CMK (cell line): ENCODE data around the gene NOL11.
A peak's percentile ranks its signal among the peaks of the same experiment; 100 is the strongest.
"Not testable (repeated sequence)": the region's sequence is repeated elsewhere in the genome, so short reads cannot be mapped to it uniquely, and the experiment has no call there.

Source experiments
- DNase-seq: peaks from one replicate; pipeline ENCODE4 v3.0.0-alpha.2; 2010; ENCODE audit warnings: low read depth

NOL11 gene

DNA sequence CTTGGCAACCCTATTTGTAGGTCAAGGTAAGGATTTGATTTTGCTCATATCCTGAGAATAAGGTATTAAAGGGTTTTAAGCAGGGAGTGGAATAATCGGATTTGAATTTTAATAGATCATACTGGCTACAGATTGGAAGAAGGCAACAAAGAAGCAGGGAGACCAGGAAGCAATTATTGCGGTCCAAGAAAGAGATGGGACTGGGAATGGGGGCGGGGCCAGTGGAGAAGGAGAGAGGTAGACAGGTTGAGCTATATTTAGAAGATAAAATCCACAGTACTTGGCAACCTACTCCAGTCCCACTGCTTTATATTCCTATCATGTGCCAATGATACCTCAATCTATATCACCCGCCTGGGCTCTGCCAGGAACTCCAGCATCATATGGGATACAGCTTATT, 5.8 kb upstream of the NOL11 start:
- no peak for DNase-seq

DNA sequence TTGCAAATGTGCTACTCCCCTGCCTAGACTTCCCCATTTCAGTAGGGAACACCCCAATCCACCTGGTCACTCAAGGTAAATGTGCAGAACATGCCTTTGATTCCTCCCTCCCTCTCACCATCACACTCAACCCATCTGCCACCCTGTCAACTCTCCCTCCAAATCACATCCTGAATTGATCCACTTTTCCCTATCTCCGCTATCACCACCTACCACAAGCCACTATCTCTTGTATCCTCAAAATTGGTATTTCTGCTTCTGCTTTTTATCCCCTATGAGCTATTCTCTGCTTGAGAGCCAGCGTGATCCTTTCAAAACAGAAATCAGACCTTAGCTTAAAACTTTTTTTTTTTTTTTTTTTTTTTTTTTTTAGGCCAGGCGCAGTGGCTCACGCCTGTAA, 5.4 kb upstream of the NOL11 start:
- DNase-seq: peak; percentile 54

DNA sequence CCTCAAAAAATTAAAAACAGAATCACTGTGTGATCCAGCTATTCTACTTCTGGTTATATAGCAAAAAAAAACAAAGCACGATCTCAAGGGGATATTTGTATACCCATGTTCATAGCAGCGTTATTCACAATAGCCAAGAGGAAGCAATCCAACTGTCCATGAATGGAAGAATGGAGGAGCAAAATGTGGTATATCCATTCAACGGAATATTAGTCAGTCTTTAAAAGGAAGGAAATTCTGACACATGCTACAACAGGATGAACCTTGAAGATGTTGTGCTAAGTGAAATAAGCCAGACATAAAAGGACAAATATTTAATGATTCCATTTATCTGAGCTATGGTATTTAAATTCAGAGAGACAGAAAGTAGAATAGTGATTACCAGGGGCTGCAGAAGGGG, 4.6 kb upstream of the NOL11 start:
- DNase-seq: no peak

DNA sequence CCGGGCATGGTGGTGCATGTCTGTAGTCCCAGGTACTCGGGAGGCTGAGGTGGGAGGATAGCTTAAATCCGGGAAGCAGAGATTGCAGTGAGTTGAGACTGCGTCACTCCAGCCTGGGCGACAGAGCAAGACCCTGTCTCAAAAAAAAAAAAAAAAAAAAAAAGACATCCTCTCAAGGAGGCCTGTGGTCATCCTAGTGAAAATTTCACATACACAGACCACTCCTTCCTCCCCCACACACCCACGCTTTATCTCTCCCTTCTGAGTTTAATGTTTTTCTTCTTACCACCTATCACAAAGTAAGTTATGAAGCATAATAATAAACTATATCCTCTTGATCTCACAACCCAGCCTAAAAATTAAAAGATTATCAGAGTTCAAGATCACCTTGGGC, 1.3 kb upstream of the NOL11 start:
- DNase-seq: peak; percentile 31

DNA sequence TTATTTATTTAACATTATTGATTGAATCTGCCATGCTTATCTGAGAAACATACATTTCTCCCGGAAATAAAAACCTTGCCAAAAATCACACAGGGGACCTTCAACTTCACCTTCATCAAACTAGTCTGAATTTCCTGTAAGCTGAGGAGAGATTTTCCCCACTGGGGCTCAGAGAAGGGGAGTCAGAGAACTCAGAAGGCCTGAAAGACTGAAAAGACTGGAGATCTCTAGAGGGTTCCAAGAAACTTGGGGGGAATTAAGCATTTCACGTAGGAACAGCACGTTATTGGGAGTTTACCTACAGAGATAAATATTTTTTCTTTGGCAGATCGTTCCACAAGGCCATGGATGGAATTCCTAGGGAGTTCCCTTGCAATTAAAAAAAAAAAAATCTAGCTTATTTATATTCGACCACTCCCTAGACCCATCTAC, 528 bp upstream of the NOL11 start:
- DNase-seq: no peak

DNA sequence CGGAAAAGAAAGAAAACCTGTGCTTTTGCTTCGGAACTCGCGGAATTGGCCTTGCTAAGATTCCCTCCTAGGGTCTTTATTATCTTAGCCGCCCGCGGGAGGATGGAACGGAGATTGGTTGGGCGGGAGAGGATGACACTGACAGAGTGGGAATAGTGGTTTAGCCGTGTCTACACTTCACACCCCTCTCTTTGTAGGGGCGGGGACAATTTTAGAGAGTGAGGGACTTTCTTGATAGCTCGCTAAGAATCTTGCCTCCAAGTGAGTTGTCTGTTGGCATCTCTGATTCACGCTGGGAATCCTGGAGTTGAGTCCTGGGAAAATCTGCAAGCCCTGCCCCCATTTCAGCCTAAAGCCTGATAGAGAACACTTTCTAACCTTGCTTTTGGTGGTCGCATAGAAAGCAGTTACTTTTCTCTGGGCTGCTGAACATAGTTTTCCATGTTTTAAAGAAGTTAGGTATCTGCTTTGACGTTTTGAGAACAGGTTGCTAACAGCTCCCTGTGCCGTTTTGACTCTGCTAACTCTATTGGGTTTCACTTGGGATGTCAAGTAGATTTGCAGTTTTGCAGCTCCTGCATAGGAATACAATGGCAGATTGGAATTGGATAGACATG, 697 bp downstream of the NOL11 start:
- DNase-seq: no peak

DNA sequence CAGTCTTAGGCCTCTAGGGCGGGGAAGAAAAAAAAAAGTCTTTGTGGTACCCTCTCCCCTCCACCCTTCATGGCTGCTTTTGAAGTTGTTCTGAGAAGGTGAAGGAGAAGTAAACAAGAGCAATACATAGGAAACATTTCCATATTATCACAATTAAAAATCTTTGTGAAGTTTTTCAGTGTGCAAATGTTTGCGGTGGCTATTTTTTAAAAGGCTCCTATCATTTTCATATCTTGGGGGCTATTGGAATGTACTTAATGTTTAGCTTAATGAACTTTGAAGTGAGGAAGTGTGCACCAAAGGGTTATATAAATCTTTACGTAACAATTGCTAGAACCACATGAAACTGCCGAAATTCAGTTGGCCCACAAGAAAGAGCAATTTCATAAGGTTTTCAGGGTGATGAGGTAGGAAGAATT, 7.6 kb downstream of the NOL11 start:
- no peak for DNase-seq

DNA sequence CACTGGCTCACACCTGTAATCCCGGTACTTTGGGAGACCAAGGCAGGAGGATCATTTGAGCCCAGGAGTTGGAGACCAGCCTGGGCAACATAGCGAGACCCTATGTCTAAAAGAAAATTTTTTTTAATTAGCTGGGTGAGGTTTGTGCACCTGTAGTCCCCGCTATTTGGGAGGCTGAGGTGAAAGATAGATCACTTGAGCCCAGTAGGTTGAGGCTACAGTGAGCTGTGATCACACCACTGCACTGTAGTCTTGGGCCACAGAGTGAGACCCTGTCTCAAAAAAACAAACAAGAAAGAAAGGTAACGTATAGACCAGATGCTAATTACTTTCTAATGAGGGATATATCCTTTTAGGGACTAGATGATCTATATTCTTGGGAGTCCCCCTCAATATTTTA, 8.1 kb downstream of the NOL11 start:
- no peak for DNase-seq

DNA sequence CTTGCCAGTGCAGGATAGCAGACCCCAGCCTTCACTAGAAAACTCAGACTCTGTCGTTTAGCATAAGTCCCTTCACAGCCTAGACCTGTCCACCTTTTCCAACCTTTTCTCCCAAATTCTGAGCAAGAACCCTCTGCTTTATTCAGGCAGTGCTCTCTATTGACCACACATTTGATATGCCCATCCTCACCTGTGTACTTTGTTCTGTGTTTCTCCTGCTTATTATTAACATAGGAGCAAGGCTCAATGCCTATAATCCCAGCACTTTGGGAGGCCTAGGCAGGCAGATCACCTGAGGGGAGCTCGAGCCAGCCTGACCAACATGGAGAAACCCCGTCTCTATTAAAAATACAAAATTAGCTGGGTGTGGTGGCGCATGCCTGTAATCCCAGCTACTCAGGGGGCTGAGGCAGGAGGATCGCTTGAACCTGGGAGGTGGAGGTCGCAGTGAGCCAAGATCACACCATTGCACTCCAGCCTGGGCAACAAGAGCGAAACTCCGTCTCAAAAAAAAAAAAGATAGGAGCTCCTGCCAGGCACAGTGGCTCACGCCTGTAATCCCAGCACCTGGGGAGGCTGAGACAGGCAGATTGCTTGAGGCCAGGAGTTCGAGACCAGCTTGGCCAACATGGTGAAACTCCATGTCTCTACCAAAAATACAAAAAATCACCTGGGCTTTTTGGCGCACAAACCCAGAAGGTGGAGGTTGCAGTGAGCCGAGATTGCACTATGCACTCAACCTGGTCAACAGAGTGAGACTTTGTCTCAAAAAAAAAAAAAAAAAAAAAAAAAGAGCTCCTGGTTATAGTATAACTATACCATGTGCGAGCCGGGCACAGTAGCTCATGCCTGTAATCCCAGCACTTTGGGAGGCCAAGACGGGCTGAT, 9.7 kb downstream of the NOL11 start:
- DNase-seq: not testable (repeated sequence)

DNA sequence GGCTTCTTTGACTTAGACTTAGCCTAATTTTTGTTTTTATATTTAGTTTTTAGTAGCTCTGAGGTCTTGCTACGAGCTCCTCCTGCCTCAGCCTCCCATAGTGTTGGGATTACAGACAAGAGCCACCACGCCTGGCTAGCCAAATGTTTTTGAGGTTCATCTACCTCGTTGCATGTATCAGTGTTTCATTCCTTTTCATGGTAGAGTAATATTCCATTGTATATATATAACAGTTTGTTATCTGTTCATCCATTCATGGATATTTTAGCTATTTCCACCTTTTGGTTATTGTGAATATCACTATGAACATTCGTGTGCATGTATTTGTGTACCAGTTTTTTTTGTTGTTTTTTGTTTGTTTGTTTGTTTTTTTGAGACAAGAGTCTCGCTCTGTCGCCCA, 12.2 kb downstream of the NOL11 start:
- no peak for DNase-seq

DNA sequence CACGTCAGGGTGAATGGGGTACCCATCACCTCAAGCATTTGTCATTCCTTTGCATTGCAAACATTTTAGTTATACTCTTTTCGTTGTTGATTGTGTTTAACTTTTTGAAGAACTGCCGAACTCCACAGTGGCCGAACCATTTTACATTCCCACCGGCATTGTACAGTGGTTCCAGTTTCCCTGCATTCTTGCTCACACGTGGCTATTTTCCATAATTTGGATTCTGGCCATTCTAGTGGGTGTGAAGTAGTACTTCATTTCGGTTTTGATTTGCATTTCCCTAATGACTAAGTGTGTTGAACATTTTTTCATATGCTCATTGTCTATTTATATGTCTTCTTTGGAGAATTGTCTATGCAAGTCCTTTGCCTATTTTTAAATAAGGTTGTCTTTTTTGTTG, 13.0 kb downstream of the NOL11 start:
- DNase-seq: no peak

DNA sequence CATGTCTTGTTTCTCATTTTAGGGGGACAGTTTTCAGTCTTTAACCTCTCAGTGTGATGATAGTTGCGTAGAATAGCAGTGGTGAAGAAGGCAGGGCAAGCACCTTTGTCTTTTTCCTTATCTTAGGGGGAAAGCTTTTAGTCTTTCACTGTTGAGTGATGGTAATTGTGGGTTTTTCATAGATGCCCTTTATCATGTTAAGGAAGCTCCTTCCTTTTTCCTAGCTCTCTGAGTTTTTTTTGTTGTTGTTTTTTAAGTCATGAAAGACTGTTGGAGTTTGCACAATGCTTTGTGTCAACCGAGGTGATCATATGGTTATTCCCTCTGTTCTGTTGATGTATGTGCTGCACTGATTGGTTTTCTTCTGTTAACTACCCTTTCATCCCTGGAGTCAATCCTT, 15.7 kb downstream of the NOL11 start:
- DNase-seq: no peak

DNA sequence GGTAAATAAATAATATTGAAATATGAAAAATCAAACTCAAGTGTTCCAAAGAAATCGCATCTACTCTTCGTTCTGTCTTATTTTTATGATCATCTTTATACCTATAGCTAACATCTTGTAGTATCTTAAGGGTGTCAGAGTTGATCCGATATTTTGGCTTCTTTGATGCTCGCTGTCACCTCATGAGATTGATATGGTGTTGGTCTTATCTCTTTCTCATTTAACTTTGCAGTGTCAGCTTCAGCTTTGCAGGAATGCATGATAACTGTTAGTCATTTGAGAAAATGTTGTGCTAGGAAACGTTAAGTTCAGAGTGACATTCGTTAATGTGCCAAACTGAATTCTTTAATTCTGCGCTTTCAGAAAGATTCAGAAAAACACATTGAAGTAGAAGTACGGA, 19.4 kb downstream of the NOL11 start:
- DNase-seq: no peak

DNA sequence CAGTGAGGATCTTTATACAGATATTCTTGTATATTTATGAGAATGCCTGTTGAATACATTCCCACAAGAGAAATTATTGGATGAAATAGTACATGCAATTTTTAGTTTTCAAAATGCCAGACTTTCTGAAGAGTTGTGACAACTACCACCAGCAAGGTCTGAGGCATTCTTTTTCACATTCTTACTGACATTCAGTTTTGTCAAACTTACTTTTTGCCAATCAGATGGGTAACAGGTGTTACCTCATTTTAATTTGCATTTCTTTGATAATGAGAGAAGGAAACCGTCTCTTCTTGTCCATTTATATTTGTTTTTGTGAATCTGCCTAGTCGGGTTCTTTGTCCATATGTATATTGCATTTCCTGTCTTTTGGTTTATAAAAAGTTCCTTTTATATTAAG, 24.3 kb downstream of the NOL11 start:
- no peak for DNase-seq

DNA sequence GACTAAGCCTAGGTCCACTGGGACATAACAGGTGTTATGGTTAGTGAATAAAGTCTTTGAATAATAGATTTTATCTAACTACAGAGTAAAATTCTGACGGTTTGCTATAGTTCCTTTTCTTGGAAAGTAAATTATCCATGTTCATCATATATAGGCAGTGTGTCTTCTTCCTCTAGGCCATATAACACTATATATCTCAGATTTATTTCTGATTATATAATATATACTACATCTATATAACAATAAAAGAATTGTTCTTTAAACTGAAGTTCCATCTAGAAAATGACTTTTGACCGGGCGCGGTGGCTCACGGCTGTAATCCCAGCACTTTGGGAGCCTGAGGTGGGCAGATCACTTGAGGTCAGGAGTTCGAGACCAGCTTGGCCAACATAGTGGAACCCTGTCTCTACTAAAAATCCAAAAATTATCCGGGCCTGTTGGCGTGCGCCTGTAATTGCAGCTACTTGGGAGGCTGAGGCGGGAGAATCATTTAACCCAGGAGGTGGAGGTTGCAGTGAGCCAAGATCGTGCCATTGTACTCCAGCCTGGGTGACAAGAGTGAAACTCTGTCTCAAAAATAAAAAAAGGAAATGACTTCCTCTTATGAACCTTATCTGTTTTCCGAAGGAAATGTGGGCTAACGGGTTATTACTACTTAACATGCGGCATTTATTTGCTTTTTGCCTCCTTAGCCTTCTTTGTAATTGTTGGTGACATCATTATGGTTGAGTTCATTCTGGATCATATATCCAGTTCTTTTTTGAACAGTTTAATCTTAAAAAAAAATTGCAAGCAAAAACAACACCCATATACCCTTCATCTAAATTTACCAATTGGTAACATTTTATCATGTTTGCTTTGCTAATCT, 29.2 kb downstream of the NOL11 start:
- peak; percentile 27 for DNase-seq

DNA sequence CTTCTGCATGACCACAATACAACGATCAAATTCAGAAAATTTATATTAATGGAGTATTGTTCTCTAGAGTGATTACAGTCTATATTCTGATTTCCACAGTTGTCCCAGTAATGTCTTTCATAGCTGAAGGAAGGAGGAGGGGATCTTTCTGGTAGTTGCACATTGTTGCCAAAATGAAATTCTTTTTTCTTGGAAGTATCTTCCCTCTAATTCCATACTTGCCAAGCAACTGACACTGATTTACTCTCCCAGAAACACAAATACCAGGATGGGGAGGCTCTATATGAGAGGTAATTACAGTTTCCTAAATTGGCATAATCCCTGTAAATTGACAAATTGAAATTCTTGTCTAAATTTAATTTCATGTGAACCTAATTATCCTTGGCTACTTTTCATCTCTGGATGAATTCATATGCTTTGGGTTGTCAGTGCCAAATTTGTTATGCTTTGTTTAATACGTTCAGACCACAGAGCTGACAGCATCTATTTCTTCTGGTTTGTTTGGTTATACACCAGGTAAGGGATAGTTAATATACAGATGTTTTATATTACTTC, 30.0 kb downstream of the NOL11 start:
- DNase-seq: no peak

DNA sequence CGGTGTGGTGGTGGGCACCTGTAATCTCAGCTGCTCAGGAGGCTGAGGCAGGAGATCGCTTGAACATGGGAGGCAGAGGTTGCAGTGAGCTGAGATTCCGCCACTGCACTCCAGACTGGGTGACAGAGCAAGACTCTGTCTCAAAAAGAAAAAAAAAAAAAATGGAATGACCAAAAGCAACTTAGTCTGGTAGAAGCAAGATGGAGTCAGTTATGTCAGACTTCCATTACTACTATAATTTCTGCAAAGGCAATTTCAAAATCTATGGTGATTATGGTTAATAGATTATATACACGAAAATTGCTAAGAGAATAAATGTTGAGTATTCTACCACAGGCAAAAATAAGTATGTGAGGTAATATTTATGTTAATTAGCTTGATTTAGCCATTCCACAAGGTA, 32.3 kb downstream of the NOL11 start:
- no peak for DNase-seq

DNA sequence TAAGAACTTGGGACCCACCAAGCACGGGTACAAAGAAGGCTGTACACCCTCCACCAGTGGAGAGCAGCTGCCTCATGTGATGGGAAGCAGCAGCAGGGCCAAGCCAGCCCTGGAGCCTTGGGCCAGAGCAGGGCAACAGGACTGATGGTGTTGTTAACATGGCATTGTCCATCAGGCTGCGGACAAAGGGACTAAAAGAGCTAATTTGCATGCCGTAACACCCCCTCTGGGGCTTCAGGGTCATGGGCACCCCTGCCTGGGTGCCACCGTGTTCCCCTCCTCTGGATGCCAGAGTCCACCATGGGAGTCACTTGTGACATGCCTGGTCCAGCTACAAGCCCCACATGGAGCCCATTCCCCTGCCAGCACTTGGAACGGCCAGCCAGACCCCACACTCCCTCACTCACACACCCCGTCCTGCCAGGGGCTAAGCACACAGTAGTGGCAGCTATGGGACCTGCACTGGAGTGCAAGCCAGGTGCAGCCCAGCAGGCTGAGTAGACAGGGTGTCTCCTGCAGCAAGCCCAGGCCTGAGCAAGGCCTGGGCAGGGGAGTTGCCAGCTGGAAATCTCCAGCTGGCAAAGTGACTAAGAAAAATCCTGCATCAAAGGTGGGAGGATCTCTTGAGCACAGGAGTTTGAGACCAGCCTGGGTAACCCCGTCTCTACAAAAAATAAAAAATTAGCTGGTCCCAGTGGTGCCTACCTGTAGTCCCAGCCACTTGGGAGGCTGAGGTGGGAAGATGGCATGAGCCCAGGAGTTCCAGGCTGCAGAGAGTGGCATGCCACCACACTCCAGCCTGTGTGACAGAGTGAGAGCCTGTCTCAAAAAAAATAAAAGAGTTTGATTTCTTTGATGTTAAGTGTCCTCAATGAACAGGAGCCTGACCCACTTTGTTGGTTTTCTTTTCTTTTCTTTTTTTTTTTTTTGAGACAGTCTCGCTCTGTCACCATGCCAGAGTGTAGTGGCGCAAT, 33.7 kb downstream of the NOL11 start:
- no peak for DNase-seq

DNA sequence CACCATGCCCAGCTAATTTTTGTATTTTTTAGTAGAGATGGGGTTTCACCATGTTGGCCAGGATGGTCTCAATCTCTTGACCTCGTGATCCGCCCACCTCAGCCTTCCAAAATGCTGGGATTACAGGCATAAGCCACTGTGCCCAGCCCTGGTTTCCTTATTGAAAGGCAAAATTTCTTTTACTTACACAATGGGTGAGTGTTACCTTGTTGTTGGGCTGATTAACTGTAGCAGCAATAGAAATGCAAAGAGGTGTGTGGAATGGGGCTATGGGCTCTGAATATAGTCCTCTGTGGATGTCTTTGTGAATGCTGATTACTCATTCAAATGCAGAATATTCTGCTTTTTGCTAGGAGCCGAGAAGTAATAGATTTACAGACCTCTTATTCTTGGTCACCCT, 34.4 kb downstream of the NOL11 start:
- DNase-seq: not testable (repeated sequence)

DNA sequence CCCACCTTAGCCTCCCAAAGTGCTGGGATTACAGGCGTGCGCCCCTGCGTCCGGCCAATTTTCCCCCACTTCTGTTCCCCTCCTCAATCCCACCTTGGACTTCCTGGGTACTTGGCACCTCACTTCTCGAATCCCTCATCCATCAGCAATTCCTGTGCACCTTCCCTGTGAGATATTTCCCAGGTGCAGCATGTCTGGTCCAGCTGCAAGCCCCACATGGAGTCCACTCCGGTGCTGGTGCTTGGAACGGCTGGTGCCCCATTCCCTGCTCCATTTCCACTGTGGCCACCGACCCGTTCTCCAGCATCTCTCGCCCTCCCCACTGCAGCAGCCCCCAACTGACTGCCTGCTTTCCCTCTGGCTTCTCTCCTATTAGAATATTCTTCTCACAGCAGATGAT, 35.3 kb downstream of the NOL11 start:
- DNase-seq: no peak

DNA sequence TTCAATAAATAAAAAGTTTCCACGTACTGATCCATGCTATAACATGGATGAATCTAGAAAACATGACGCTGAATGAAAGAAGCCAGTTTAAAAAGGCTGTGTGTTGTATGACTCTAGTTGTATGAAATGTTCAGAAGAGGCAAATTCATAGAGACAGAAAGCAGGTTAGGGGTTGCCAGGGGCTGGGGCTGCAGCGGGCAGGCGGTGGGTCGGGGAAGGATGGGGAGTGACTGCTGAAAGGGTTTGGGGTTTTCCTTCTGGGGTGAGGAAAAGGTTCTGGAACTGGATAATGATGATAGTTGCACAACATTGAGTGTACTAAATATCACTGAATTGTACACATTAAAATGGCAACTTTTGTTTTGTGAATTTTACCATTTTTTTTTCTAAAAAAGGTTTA, 36.3 kb downstream of the NOL11 start:
- DNase-seq: no peak
